SK-N-SH (cell line): Measurements from ENCODE around the gene LRFN4. TPM values are rescaled to one million over a fixed set of nuclear protein-coding genes. Genes with fewer than 3 reads are reported as not detected.

Experiments
- CTCF ChIA-PET: fragments of 300-600, 350-600 bp; formaldehyde crosslinking; extraction: SDS; loops from one replicate; lab custom pipeline; 2021; lab: Yijun Ruan, JAX
- POLR2A ChIA-PET: fragments of 350-600 bp; sonication (Branson Sonifier 250); formaldehyde crosslinking; extraction: SDS; loops from one replicate; lab custom pipeline; 2020; ENCODE audit warnings: antibody characterized with exemption, inconsistent platforms; lab: Yijun Ruan, JAX
- DNase-seq: peaks from one replicate; pipeline ENCODE4 v3.0.0; 2012
- H2AFZ ChIP-seq: fragments of 200-600 bp; sonication (generic); 2 replicates; pipeline ENCODE4 v1.8.1; 2016; ENCODE audit warnings: antibody characterized with exemption, mild to moderate bottlenecking, low read depth
- H3F3A ChIP-seq: fragments of 200-600 bp; sonication (generic); replicated peaks from 2 replicates; pipeline ENCODE3; 2016; ENCODE audit warnings: antibody characterized with exemption, mild to moderate bottlenecking; ENCODE audit not compliant: insufficient read depth
- H3K27ac ChIP-seq, 2 experiments: fragments of 200-500 bp in 1 of 2; fragments of 200-600 bp in 1 of 2; sonication (Bioruptor generic) in 1 of 2; sonication (generic), shearing (Covaris generic) in 1 of 2; 2 replicates each; pipeline versions ENCODE4 v1.5.1 to v1.6.1; 2014 to 2016; ENCODE audit warnings: low read depth in 2 of 2, inconsistent platforms in 1 of 2, low read length in 1 of 2, mild to moderate bottlenecking in 1 of 2, mixed read lengths in 1 of 2
- H3K27me3 ChIP-seq: fragments of 200-600 bp; sonication (generic), shearing (Covaris generic); 2 replicates; pipeline ENCODE4 v1.6.1; 2016; ENCODE audit warnings: mixed run types; ENCODE audit not compliant: insufficient read depth
- H3K36me3 ChIP-seq, 2 experiments: fragments of 200-500 bp in 1 of 2; fragments of 200-600 bp in 1 of 2; sonication (Bioruptor generic) in 1 of 2; sonication (generic) in 1 of 2; replicated peaks in 1 of 2; 2 replicates each; pipeline versions ENCODE3 to v1.5.1; 2014 to 2016; ENCODE audit warnings: low read length in 1 of 2, mild to moderate bottlenecking in 1 of 2; ENCODE audit not compliant: insufficient read depth in 2 of 2, control insufficient read depth in 1 of 2
- H3K4me1 ChIP-seq, 2 experiments: fragments of 200-500 bp in 1 of 2; fragments of 200-600 bp in 1 of 2; sonication (Bioruptor generic) in 1 of 2; sonication (generic), shearing (Covaris generic) in 1 of 2; 2 replicates each; pipeline versions ENCODE4 v1.5.1 to v1.6.1; 2014 to 2016; ENCODE audit warnings: low read depth in 1 of 2, low read length in 1 of 2, mixed run types in 1 of 2; ENCODE audit not compliant: insufficient read depth in 2 of 2, control insufficient read depth in 1 of 2
- H3K4me2 ChIP-seq: fragments of 200-600 bp; sonication (generic), shearing (Covaris generic); 2 replicates; pipeline ENCODE4 v1.6.1; 2017; ENCODE audit warnings: mixed run types
- H3K4me3 ChIP-seq, 2 experiments: fragments of 200-500 bp in 1 of 2; fragments of 200-600 bp in 1 of 2; sonication (Bioruptor generic) in 1 of 2; sonication (generic), shearing (Covaris generic) in 1 of 2; 2 replicates each; pipeline versions ENCODE4 v1.5.1 to v1.8.1; 2014 to 2016; ENCODE audit warnings: low read depth in 2 of 2, inconsistent platforms in 1 of 2, low read length in 1 of 2, mild to moderate bottlenecking in 1 of 2, mixed read lengths in 1 of 2, moderate library complexity in 1 of 2
- H3K79me2 ChIP-seq: fragments of 200-600 bp; sonication (generic); 2 replicates; pipeline ENCODE4 v1.8.1; 2017; ENCODE audit warnings: mild to moderate bottlenecking; ENCODE audit not compliant: insufficient read depth
- H3K9ac ChIP-seq: fragments of 200-600 bp; sonication (generic); 2 replicates; pipeline ENCODE4 v1.6.1; 2017; ENCODE audit warnings: mixed run types
- H3K9me2 ChIP-seq: fragments of 200-600 bp; sonication (generic); 2 replicates; pipeline ENCODE4 v1.6.1; 2017; ENCODE audit warnings: mixed run types
- H3K9me3 ChIP-seq: fragments of 200-600 bp; sonication (generic); 2 replicates; pipeline ENCODE4 v1.6.1; 2017; ENCODE audit warnings: mixed run types, mild to moderate bottlenecking, moderate library complexity
- H4K20me1 ChIP-seq: fragments of 200-600 bp; sonication (generic); 2 replicates; pipeline ENCODE4 v1.6.1; 2017; ENCODE audit warnings: mild to moderate bottlenecking, mixed run types; ENCODE audit not compliant: insufficient read depth
- CTCF ChIP-seq: fragments of 200-600 bp; sonication (generic); IDR thresholded peaks from 2 replicates; pipeline ENCODE4 v1.6.1; 2017; ENCODE audit warnings: antibody characterized with exemption, mild to moderate bottlenecking, moderate library complexity
- FOSL2 ChIP-seq: IDR thresholded peaks from 2 replicates; pipeline ENCODE4 v1.4.0; 2012; ENCODE audit warnings: low read depth, mild to moderate bottlenecking, moderate library complexity, borderline replicate concordance
- FOXJ3 ChIP-seq: sonication (generic); formaldehyde crosslinking; IDR thresholded peaks from 2 replicates; pipeline ENCODE4 v1.5.1; 2020; ENCODE audit warnings: mild to moderate bottlenecking, missing genetic modification reagents
- JUND ChIP-seq: IDR thresholded peaks from 2 replicates; pipeline ENCODE4 v1.4.0; 2012
- MEF2A ChIP-seq: IDR thresholded peaks from 2 replicates; pipeline ENCODE4 v1.4.0; 2012; ENCODE audit warnings: low read depth, borderline replicate concordance
- NFIC ChIP-seq: IDR thresholded peaks from 2 replicates; pipeline ENCODE4 v1.4.0; 2012; ENCODE audit warnings: borderline replicate concordance
- NRF1 ChIP-seq: IDR thresholded peaks from 2 replicates; pipeline ENCODE4 v1.6.1; 2012; ENCODE audit warnings: low read depth, mild to moderate bottlenecking, low read length
- POLR2AphosphoS5 ChIP-seq: IDR thresholded peaks from 2 replicates; pipeline ENCODE4 v1.6.1; 2012; ENCODE audit warnings: low read depth, low read length
- TAF1 ChIP-seq: IDR thresholded peaks from 2 replicates; pipeline ENCODE4 v1.6.1; 2012; ENCODE audit warnings: low read depth, mild to moderate bottlenecking, low read length, moderate library complexity, borderline replicate concordance
- TCF12 ChIP-seq: IDR thresholded peaks from 2 replicates; pipeline ENCODE4 v1.4.0; 2012
- USF2 ChIP-seq: fragments of 150-350 bp; IDR thresholded peaks from 2 replicates; pipeline ENCODE4 v1.6.1; 2017; ENCODE audit warnings: antibody characterized with exemption, low read length, low read depth, borderline replicate concordance
- WGBS: methylation state at CpG from one replicate; pipeline ENCODE4 v1.1.6; 2017; ENCODE audit warnings: low lambda C conversion rate; 5-methylcytosine and 5-hydroxymethylcytosine counted together
- polyA plus RNA-seq, 3 experiments: library from polyadenylated mRNA; depleted of rRNA; stranded (reverse); fragments of >200 nt; gene quantifications; 2 replicates each; pipeline ENCODE4 v1.2.3, GENCODE V29; 2012

The LRFN4 gene
- polyA plus RNA-seq, 1 of the 3 experiments (the other 2 are of a cell fraction) = 15.9 TPM

- ChIA-PET CTCF (interaction anchor here (0.7 to 1.4 kb wide), 2 partner anchors 67 to 68 kb away, joined by 3 to 4 read pairs; partner anchors contain the start of gene C11orf86), POLR2A (no interaction called here)
- DNase-seq = no peak
- Histone ChIP-seq H3K4me2 (no peak overlapping the region), H3K4me3 (no peak overlapping the region), H3K27me3 (no peaks in the 10 kb centered on the region), H4K20me1 (no peaks in the 10 kb centered on the region), H3K79me2 (no peaks in the 10 kb centered on the region), H3K9me2 (no peaks in the 10 kb centered on the region), H2AFZ (no peak overlapping the region), H3K4me1 (no peaks in the 10 kb centered on the region), H3K9me3 (no peaks in the 10 kb centered on the region), H3K27ac (no peak overlapping the region), H3K36me3 (no peaks in the 10 kb centered on the region), H3K9ac (no peak overlapping the region), H3F3A (no peaks in the 10 kb centered on the region)
- no peak for TF ChIP-seq USF2
- no peak for TF ChIP-seq NFIC
- no peak for TF ChIP-seq JUND
- no peak for TF ChIP-seq POLR2AphosphoS5
- 90% methylated on average over 9 of the region's 9 CpGs for WGBS
These were observed 51.1 kb downstream of the LRFN4 start for GRCh38 chr11:66907751-66908630.

GRCh38 chr11:66909181-66909580 lies 52.3 kb downstream of the LRFN4 start:
- H3K9ac ChIP-seq = no peak overlapping the region
- ChIA-PET CTCF (interaction anchor here (1.0 kb wide), 1 partner anchor 67 kb away, joined by 3 read pairs; no protein-coding TSS in a partner anchor), POLR2A (no interaction called here)
- no peaks in the 10 kb centered on the region for H3K9me2 ChIP-seq
- H3K4me3 ChIP-seq = no peak overlapping the region
- H3K27me3 ChIP-seq = no peaks in the 10 kb centered on the region
- no peak for DNase-seq
- no peaks in the 10 kb centered on the region for H3F3A ChIP-seq
- H3K27ac ChIP-seq = no peak overlapping the region
- H3K36me3 ChIP-seq = no peaks in the 10 kb centered on the region
- H3K9me3 ChIP-seq = no peaks in the 10 kb centered on the region
- no peaks in the 10 kb centered on the region for H3K4me1 ChIP-seq
- no peak overlapping the region for H3K4me2 ChIP-seq
- no peaks in the 10 kb centered on the region for H3K79me2 ChIP-seq
- H4K20me1 ChIP-seq = no peaks in the 10 kb centered on the region
- TF ChIP-seq FOSL2 (no peak), FOXJ3 (CRISPR knock-in tag) (no peak), NRF1 (no peak), TCF12 (no peak), CTCF (no peak), MEF2A (no peak), TAF1 (no peak)
- H2AFZ ChIP-seq = no peak overlapping the region
- 91% methylated on average over 8 of the region's 8 CpGs for WGBS
